Transverse colon (tissue), 3 donors: ENCODE measurements around the gene NWD2.

Source experiments
- CTCF ChIP-seq, 5 experiments: fragments of 200-600 bp in 3 of 5; fragments of 450-650 bp in 2 of 5; sonication (generic) in 3 of 5; IDR thresholded peaks; 1 replicate in 2 of 5; 2 replicates in 3 of 5; pipeline ENCODE4 v1.5.1; 2016 to 2017; ENCODE audit warnings: antibody characterized with exemption in 5 of 5, inconsistent platforms in 3 of 5, mild to moderate bottlenecking in 2 of 5, moderate library complexity in 1 of 5
- EP300 ChIP-seq: sonication (generic); formaldehyde crosslinking; IDR thresholded peaks from one replicate; pipeline ENCODE4 v1.6.1; 2017; ENCODE audit warnings: antibody characterized with exemption, low read depth

- TF ChIP-seq EP300 (no peak), CTCF (IDR thresholded peaks at IDR 0.05) (no peak)
These were observed 19.7 kb upstream of the NWD2 start for GRCh38 chr4:37224854-37225253.
